ENCODE measurements around the gene GNB2.
"Not testable (repeated sequence)": the region's sequence is repeated elsewhere in the genome, so short reads cannot be mapped to it uniquely, and the experiment has no call there.

The GNB2 gene

DNA sequence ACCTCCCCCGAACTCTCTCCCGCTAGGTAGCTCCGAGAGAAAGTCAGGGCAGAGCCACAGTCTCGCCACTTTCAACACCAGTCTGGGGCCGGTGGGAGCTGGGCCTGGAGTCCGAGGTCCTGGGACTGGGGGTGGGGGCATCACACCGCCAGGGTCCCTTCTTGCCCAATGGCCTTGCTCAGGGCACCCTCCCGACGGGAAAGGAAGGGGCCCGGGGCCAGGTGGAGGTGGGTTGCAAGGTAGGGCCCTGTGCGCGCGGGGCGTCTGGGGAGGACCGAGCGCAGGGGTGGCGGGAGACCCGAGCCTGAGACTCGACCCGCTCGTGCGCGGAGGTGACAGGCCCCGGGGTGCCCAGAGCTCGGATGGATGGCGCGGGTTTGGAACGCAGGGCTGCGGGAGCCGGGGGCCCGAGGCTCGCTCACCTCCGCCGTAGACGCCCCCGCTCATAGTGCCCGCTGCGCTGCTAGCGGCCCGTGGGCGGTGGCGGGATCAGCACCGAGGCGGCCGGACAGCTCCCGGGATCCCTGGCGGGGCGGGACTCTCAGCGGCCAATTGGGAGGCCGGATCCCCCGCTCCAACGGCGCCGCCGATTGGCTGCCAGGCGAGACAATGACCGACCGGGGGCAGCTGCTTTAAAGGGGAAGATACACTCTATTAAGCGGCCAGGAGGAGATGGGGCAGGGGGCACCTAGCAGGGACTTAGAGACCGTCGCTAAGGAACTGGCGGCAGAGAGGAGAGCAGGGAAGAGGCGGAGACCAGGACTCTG lies 17.4 kb upstream of the GNB2 start, which contains the start of gene ACTL6B:
Gene ACTL6B, minus strand, starts transcription at position 541 of the 767 bp plus-strand sequence. Its CDS starts 94 bp downstream, at position 447.
- peak; percentile 93 for DNase-seq
- H3K27me3 Mint-ChIP-seq (ENCODE audit: low read depth, poor library complexity): peaks cover 89% of the 10 kb centered on the region
- H3K9me3 Mint-ChIP-seq: peaks cover 11% of the 10 kb centered on the region

DNA sequence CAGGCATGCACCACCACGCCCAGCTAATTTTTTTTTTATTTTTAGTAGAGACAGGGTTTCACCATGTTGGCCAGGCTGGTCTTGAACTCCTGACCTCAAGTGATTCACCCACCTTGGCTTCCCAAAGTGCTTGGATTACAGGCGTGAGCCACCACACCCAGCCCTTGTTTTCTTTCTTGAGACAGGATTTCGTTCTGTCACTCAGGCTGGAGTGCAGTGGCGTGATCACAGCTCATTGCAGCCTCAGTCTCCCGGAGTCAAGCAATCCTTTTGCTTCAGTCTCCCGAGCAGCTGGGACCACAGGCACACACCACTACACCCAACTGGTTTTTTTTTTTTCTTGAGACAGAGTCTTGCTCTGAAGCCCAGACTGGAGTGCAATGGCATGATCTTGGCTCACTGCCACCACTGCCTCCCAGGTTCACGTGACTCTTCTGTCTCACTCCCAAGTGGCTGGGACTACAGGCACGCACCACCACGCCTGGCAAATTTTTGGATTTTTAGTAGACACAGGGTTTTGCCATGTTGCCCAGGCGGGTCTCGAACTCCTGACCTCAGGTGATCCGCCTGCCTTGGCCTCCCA lies 11.3 kb upstream of the GNB2 start:
- H3K4me1 Mint-ChIP-seq; H3K4me3 Mint-ChIP-seq; H3K27ac Mint-ChIP-seq; DNase-seq; H3K36me3 Mint-ChIP-seq (ENCODE audit: low read depth); H3K9me3 Mint-ChIP-seq: not testable (repeated sequence)
- peaks cover 57% of the 10 kb centered on the region for H3K27me3 Mint-ChIP-seq (ENCODE audit: low read depth, poor library complexity)

More for the DNA sequence above, 17.4 kb upstream of the GNB2 start, which contains the start of gene ACTL6B:
- H3K4me1 Mint-ChIP-seq: no peaks in the 10 kb centered on the region
- no peaks in the 10 kb centered on the region for H3K36me3 Mint-ChIP-seq (ENCODE audit: low read depth)
- H3K27ac Mint-ChIP-seq: no peak within 1 kb of the TSS
- no peak within 1 kb of the TSS for H3K4me3 Mint-ChIP-seq
- no peak for TF ChIP-seq CTCF (IDR thresholded peaks at IDR 0.05)

- no peak overlapping the region for H3K27ac Mint-ChIP-seq
- H3K36me3 Mint-ChIP-seq (ENCODE audit: low read depth): no peaks in the 10 kb centered on the region
- H3K9me3 Mint-ChIP-seq: no peaks in the 10 kb centered on the region
- peaks cover 52% of the 10 kb centered on the region for H3K27me3 Mint-ChIP-seq (ENCODE audit: low read depth, poor library complexity)
- DNase-seq: no peak
- no peak for TF ChIP-seq CTCF (IDR thresholded peaks at IDR 0.05)
- H3K4me1 Mint-ChIP-seq: no peaks in the 10 kb centered on the region
- no peak overlapping the region for H3K4me3 Mint-ChIP-seq
These were observed 8.3 kb upstream of the GNB2 start for GRCh38 chr7:100665168-100665726.

GRCh38 chr7:100667331-100668068 lies 6.0 kb upstream of the GNB2 start:
- H3K27ac Mint-ChIP-seq: no peak overlapping the region
- TF ChIP-seq CTCF (IDR thresholded peaks at IDR 0.05): no peak
- no peaks in the 10 kb centered on the region for H3K4me1 Mint-ChIP-seq
- no peak overlapping the region for H3K4me3 Mint-ChIP-seq
- no peak for DNase-seq
- peaks cover 64% of the 10 kb centered on the region for H3K27me3 Mint-ChIP-seq (ENCODE audit: low read depth, poor library complexity)
- no peaks in the 10 kb centered on the region for H3K9me3 Mint-ChIP-seq
- no peaks in the 10 kb centered on the region for H3K36me3 Mint-ChIP-seq (ENCODE audit: low read depth)

DNA sequence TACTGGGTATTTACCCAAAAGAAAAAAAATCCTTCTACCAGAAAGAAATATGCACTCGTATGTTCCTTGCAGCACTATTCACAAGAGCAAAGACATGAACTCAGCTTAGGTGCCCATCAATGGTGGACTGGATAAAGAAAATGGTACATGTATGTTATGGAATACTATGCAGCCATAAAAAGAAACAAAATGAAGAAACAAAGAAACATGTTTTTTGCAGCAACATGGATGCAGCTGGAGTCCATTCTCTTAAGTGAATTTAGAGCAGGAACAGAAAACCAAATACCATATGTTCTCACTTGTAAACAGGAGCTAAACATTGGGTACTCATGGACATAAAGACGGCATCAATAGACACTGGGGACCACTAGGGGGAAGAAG lies 5.5 kb upstream of the GNB2 start:
- DNase-seq: no peak
- Mint-ChIP-seq H3K4me3 (no peak overlapping the region), H3K27ac (no peak overlapping the region), H3K27me3 (ENCODE audit: low read depth, poor library complexity) (peaks cover 63% of the 10 kb centered on the region), H3K4me1 (no peaks in the 10 kb centered on the region), H3K9me3 (no peaks in the 10 kb centered on the region), H3K36me3 (ENCODE audit: low read depth) (no peaks in the 10 kb centered on the region)
- TF ChIP-seq CTCF (IDR thresholded peaks at IDR 0.05): no peak

DNA sequence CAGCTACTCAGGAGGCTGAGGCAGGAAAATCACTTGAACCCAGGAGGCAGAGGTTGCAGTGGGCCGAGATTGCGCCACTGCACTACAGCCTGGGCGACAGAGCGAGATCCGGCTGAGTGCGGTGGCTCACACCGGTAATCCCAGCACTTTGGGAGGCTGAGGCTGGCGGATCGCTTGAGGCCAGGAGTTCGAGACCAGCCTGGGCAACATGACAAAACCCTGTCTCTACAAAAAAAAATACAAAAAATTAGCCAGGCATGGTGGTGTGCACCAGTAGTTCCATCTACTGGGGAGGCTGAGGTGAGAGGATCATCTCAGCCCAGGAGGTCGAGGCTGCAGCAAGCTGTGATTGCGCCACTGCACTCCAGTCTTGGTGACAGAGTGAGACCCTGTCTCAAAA lies 4.4 kb upstream of the GNB2 start:
- H3K4me1 Mint-ChIP-seq; H3K4me3 Mint-ChIP-seq; DNase-seq; H3K36me3 Mint-ChIP-seq (ENCODE audit: low read depth); H3K9me3 Mint-ChIP-seq; H3K27ac Mint-ChIP-seq: not testable (repeated sequence)
- H3K27me3 Mint-ChIP-seq (ENCODE audit: low read depth, poor library complexity): peaks cover 62% of the 10 kb centered on the region
